ENCODE measurements around the gene CCER1.

Gene CCER1

GRCh38 chr12:90921536-90921935 lies 33.4 kb downstream of the CCER1 start:
- no peak overlapping the region for H3K4me3 ChIP-seq (ENCODE audit: low read depth, low read length)
- TF ChIP-seq POLR2A (IDR thresholded peaks at IDR 0.05; ENCODE audit: extremely low read depth, insufficient read length) (no peak), CTCF (IDR thresholded peaks at IDR 0.05; ENCODE audit: low read depth, low read length) (no peak), MYC (IDR thresholded peaks at IDR 0.05; ENCODE audit: low read depth, low read length) (no peak), MAX (IDR thresholded peaks at IDR 0.05; ENCODE audit: low read depth, low read length) (no peak)
- no peak for DNase-seq (ENCODE audit: low read depth)

- H3K4me3 ChIP-seq (ENCODE audit: low read depth, low read length), result no peak overlapping the region
- no peak for TF ChIP-seq MYC (IDR thresholded peaks at IDR 0.05; ENCODE audit: low read depth, low read length)
- no peak for TF ChIP-seq CTCF (IDR thresholded peaks at IDR 0.05; ENCODE audit: low read depth, low read length)
- TF ChIP-seq MAX (IDR thresholded peaks at IDR 0.05; ENCODE audit: low read depth, low read length), result no peak
- no peak for TF ChIP-seq POLR2A (IDR thresholded peaks at IDR 0.05; ENCODE audit: extremely low read depth, insufficient read length)
- no peak for DNase-seq (ENCODE audit: low read depth)
Observed at GRCh38 chr12:90920222-90920621, 34.8 kb downstream of the CCER1 start.

GRCh38 chr12:90917431-90917830 lies 37.5 kb downstream of the CCER1 start:
- no peak overlapping the region for H3K4me3 ChIP-seq (ENCODE audit: low read depth, low read length)
- DNase-seq (ENCODE audit: low read depth), result no peak
- TF ChIP-seq CTCF (IDR thresholded peaks at IDR 0.05; ENCODE audit: low read depth, low read length) (no peak), MYC (IDR thresholded peaks at IDR 0.05; ENCODE audit: low read depth, low read length) (no peak)

GRCh38 chr12:90916516-90916915 lies 38.5 kb downstream of the CCER1 start:
- DNase-seq (ENCODE audit: low read depth), result no peak
- TF ChIP-seq CTCF (IDR thresholded peaks at IDR 0.05; ENCODE audit: low read depth, low read length), result no peak
- no peak for TF ChIP-seq MAX (IDR thresholded peaks at IDR 0.05; ENCODE audit: low read depth, low read length)
- no peak for TF ChIP-seq POLR2A (IDR thresholded peaks at IDR 0.05; ENCODE audit: extremely low read depth, insufficient read length)
- no peak for TF ChIP-seq MYC (IDR thresholded peaks at IDR 0.05; ENCODE audit: low read depth, low read length)
- H3K4me3 ChIP-seq (ENCODE audit: low read depth, low read length), result no peak overlapping the region

GRCh38 chr12:90915353-90915752 lies 39.6 kb downstream of the CCER1 start:
- H3K4me3 ChIP-seq (ENCODE audit: low read depth, low read length), result no peak overlapping the region
- no peak for DNase-seq (ENCODE audit: low read depth)
- TF ChIP-seq MYC (IDR thresholded peaks at IDR 0.05; ENCODE audit: low read depth, low read length) (no peak), CTCF (IDR thresholded peaks at IDR 0.05; ENCODE audit: low read depth, low read length) (no peak), MAX (IDR thresholded peaks at IDR 0.05; ENCODE audit: low read depth, low read length) (no peak), POLR2A (IDR thresholded peaks at IDR 0.05; ENCODE audit: extremely low read depth, insufficient read length) (no peak)

- H3K4me3 ChIP-seq (ENCODE audit: low read depth, low read length), result no peak overlapping the region
- no peak for DNase-seq (ENCODE audit: low read depth)
- TF ChIP-seq MAX (IDR thresholded peaks at IDR 0.05; ENCODE audit: low read depth, low read length) (no peak), POLR2A (IDR thresholded peaks at IDR 0.05; ENCODE audit: extremely low read depth, insufficient read length) (no peak), CTCF (IDR thresholded peaks at IDR 0.05; ENCODE audit: low read depth, low read length) (no peak), MYC (IDR thresholded peaks at IDR 0.05; ENCODE audit: low read depth, low read length) (no peak)
Observed at GRCh38 chr12:90910958-90911357, 44.0 kb downstream of the CCER1 start.
